NCI-H1048 (cell line): Measurements from ENCODE around the gene SLC25A23.
"Not testable (repeated sequence)": the region's sequence is repeated elsewhere in the genome, so short reads cannot be mapped to it uniquely, and the experiment has no call there.

Experiments used
- DNase-seq: peaks from one replicate; lab custom pipeline; 2025; lab: John Stamatoyannopoulos, UW

SLC25A23 gene

GRCh38 chr19:6457958-6458694 is 1.5 kb downstream of the SLC25A23 start:
- no peak for DNase-seq

DNA sequence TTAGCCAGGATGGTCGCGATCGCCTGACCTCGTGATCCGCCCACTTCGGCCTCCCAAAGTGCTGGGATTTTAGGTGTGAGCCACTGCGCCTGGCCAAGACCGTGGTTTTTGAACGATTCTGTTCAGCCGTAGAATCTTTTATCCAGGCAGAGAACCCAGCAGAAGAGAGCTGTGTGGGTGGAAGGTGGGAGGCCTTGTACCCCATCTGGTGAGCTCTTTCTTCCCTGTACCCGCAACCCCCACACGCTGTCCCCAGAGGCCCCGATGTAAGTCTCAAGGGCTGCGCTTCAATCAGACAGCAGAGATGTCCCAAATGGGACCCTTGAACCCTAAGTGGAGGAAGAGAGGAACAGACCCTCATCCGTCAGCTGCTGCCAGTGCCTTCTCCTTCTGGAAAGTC is 3.7 kb downstream of the SLC25A23 start:
- no peak for DNase-seq

DNA sequence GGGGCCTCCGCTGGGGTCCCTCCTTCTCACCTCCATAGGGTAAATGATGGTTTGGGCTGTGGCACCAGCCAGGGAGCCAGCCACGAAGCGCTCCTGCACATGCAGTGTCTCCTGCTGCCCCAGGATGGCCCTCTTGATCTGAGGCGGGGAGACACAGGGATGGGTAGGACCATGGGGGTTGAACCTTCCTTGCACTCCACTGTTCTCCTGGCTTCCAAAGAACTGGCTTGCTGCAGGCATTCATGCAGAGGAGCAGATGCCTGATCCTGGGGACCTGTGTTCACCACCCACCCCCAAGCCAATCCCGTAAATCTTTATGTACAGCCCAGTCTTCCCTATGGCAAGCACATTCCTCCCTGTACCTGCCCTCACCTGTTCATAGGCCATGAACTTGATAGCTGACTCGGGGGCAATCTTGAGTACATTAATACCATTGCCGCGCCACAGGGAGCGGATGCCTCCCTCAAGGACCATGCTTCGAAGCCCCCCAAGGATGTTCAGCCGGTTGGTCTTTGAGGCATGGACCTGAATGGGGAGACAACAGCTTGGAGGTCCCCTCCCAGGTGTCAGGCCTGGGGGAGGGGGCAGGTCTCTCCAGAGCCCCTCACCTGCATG is 5.5 kb downstream of the SLC25A23 start:
- no peak for DNase-seq

GRCh38 chr19:6452899-6453298 is 6.7 kb downstream of the SLC25A23 start:
- no peak for DNase-seq

- no peak for DNase-seq
Observed at GRCh38 chr19:6452223-6452614, 7.4 kb downstream of the SLC25A23 start.

GRCh38 chr19:6451583-6452222 is 7.9 kb downstream of the SLC25A23 start:
- DNase-seq: no peak

DNA sequence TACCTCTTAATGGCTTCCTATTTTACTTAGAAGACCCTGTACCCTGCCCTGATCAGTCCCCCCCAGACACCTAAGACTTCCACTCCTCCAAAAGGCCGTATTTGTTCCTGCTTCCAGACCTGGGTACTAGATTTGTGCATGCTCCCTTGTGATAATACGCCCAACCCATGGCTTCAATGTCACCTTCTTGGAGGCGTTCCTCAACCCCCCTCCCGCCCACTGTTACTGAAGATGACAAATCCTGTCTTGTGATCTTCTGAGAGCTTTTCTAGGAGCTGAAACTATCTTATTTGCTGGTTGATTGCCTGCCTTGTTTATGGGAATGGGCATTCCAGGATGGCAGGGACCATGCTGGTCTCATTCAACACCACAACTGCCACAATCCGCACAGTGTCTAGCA is 9.4 kb downstream of the SLC25A23 start:
- DNase-seq: no peak

DNA sequence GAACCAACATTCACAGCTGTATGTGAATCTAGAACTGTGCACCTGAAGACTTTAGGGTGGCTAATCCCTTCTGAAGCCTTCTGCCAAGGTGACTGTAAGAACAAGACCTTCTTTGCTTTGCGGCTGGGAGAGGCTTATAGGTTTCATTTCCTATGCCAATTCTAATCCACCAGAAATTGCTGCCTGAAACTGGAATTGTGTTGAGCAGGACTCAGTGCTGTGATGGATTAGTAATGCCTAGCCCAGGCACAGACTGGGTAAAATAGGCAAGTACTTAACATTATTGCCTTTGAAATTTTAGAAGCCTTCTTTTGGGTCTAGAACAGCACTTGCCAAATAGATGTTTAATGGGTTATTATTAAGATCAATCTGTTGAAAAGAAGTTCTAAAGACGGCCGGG is 11.5 kb downstream of the SLC25A23 start:
- no peak for DNase-seq

- no peak for DNase-seq
Observed at GRCh38 chr19:6446452-6446851, 13.1 kb downstream of the SLC25A23 start.

GRCh38 chr19:6443986-6444385 is 15.6 kb downstream of the SLC25A23 start:
- DNase-seq: no peak

DNA sequence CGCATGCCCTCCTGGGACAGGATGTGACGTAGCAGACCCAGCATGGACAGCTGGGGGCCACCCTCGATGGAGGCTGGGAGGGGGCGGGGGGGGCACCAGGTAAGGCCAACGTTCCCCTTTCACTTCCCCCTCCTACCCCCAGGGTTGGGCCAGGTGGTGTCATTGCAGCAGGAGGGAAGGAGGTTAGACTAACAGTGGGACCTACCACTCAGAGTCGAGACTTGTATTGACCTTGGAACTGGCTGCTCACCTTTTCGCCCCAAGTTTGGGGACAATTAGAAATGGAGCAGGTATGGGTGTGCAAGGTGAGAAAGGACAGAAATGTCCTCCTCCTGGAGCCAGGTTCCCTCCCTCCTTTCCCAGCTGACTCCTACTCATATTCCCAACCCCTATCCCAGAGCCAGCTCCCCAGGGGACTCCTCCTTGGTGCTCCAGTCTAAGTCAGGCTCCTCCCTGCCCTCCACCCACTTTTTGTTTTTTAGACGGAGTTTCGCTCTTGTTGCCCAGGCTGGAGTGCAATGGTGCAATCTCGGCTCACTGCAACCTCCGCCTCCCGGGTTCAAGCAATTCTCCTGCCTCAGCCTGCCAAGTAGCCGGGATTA is 17.4 kb downstream of the SLC25A23 start:
- DNase-seq: no peak

DNA sequence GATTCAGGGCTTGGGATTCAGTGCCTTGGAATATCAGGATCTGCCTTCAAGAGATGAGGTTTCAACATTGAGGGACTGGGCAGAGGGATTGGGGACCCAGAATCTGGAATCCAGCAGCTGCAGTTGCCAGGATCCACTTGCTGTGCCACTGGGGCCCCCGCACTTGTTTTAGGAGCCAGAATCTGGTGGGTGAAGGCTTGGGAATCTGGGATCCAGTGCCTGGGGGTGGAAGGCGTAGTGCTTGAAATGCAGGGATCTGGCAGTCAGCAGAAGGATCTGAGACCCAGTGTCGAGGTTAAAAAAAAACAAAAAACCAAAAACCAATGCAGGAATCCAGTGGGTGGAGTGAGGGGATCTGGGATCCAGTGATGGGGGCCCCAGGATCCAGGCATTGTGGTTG is 18.7 kb downstream of the SLC25A23 start:
- DNase-seq: no peak

DNA sequence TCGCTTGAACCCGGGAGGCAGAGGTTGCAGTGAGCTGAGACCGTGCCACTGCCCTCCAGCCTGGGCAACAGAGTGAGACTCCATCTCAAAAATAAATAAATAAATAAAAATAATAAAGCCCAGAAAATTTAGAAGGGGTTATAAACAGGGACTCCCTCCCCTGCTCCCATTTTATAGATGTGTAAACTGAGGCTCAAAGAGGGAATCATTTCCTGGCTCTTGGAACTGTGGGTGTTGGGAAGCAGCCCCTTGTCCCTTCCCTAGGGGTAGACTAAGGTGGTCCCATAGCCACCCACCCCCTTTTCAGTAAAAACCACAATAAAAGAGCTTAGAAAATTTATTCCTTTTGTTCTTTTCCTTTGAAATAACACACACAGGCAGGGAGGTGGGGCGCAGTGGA is 19.8 kb downstream of the SLC25A23 start:
- no peak for DNase-seq

- DNase-seq: no peak
Observed at GRCh38 chr19:6433663-6434062, 25.9 kb downstream of the SLC25A23 start, which contains the start of gene SLC25A41. TSS of gene SLC25A41 (minus strand) at chr19:6433763. CDS start at chr19:6433693, 70 bp downstream.

- no peak for DNase-seq
Observed at GRCh38 chr19:6433165-6433564, 26.4 kb downstream of the SLC25A23 start.

GRCh38 chr19:6431891-6432290 is 27.7 kb downstream of the SLC25A23 start:
- no peak for DNase-seq

DNA sequence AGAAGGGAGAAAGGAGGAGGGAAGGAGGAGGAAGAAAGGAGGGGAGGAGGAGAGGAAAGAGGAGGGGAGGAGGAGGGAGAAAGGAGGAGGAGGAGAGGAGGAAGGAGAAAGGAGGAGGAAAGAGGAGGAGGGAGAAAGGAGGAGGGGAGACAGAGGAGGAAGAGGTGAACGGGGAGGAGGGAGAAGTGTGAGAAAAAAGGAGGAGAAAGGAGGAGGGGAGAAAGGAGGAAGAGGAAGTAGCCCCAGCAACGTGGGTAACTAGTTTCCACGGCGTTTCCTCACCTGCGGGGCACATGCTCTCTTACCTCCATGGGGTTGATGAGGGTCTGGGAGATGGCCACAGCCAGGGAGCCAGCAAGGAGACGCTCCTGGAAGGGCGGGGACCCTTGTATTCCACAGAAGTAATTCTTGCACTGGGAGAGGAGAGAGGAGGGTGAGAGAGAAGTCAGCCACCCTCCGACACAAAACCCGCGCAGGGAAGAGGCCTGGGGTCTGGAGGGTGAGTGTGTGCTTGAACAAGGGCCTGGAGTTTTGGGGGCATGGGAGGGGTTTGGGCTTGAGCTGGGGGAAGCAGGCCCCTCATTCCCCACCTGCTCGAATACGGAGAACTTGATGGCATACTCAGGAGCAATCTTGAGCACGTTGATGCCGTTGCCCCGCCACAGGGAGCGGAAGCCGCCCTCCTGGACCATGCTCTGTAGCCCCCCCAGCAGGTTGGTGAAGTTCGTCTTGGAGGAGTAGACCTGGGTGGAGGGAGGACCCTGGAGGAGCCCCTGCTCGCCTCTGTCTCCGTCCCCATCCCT is 30.0 kb downstream of the SLC25A23 start:
- DNase-seq: no peak

GRCh38 chr19:6428692-6429418 is 30.7 kb downstream of the SLC25A23 start:
- not testable (repeated sequence) for DNase-seq

GRCh38 chr19:6427131-6427530 is 32.5 kb downstream of the SLC25A23 start:
- no peak for DNase-seq

DNA sequence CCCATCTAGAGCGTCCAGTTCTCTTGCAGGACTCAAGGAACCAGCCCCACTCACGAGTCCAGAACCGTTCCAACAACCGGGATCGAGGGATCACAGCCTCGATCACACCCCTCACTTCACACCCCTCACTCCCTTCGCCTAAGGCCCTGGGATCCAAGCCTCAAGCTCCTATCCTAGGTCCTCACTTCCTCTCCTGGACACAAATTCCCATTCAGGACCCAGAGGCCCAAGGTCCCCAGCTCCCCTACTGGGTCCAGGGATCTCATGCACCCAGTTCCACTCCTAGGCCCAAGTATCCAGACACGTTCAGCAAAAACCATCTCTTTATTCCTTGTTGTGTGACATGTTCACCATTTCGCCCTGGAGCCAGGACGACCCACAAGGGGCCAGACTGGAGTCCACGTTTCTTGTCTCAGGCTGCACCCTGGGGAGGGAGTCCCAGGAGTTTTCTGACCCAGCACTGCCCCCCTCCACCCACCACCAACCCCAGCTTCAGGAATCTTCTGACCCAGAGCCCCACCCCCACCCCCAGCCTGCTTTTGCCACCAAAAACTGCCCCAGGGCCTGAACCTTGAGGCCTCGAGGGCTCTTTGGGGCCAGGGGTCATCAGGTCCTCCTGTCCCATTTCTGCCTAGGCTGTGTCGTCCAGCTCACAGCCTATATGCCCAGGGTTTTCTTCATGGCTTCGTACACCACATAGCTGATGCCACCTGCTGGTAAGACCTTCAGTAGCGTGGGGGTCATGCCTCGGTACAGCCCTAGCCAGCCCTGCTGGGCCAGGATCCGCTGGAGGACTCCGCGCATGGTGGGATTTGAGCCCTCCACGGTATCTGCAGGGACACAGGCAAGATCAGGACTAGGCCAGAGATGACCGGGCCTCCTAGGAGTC is 33.6 kb downstream of the SLC25A23 start:
- DNase-seq: no peak
